Activated naive CD8-positive, alpha-beta T cell treated with anti-CD3 and anti-CD28 coated beads, Interleukin-2, amount 50 U/mL, for 24 hours (primary cell): Measurements from ENCODE around the gene SLC9A3.

Experiments
- ATAC-seq: fragments of 150-1000 bp; cut with Tn5 transposase; one replicate; pipeline ENCODE4 v1.10.0; 2021
- DNase-seq: peaks from one replicate; pipeline ENCODE4 v3.0.0; 2021
- H3K27ac Mint-ChIP-seq: one replicate; pipeline ENCODE4 v1.8.0; 2021; ENCODE audit warnings: mild to moderate bottlenecking, mixed read lengths
- H3K27me3 Mint-ChIP-seq: one replicate; pipeline ENCODE4 v1.8.0; 2021; ENCODE audit warnings: mixed read lengths
- H3K36me3 Mint-ChIP-seq: one replicate; pipeline ENCODE4 v1.8.0; 2021; ENCODE audit warnings: low read depth, mixed read lengths
- H3K4me1 Mint-ChIP-seq: one replicate; pipeline ENCODE4 v1.8.0; 2021; ENCODE audit warnings: mixed read lengths
- H3K4me3 Mint-ChIP-seq: one replicate; pipeline ENCODE4 v1.8.0; 2021; ENCODE audit warnings: mild to moderate bottlenecking, moderate library complexity, mixed read lengths
- H3K9me3 Mint-ChIP-seq: one replicate; pipeline ENCODE4 v1.8.0; 2021; ENCODE audit warnings: mixed read lengths

Gene SLC9A3

DNA sequence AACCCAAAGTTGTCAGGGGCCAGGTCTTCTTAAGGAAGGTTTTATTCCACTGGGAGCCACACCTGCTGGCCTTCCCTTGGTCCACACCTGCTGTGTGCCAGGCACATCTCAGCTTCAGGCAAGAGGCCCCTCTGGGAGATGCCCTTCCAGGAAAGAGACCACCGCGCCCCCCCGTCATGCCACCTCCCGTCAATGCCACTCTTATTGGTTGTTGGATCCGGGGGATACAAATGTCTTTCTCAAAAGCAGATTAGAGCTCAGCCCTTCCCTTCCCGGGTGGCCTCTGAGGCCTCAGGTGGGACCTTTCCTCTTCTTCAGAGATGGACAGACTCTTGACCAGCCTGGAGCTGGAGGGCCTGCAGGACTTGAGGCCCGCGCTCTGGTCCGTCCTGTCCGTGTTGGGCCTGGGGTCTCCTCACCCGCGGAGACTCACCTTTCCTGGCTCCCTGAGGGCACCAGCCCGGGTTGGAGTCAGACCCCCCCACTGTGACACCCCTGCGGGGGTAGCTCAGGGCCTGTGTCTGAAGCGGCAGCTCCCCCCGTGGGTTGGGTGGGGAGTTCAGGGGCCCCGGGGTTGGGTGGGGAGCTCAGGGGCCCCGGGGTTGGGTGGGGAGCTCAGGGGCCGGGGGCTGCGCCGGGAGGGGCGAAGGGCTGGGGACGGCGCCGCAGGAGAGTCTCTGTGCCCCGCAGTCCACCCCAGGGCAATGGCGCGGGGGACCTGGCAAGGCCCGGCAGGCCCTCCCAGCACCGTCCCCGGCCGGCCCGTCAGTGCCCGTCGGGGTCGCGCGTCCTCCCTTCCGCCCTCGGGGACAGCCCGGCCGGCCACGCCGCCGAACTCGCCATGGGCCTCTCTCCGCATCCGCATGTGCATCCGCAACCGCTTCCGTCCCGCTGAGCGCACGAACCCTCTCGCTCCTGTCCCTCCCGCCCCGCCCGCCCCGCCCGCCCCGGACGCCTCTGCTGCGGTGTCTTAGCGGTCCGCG lies 3.7 kb upstream of the SLC9A3 start:
- ATAC-seq (no peak), DNase-seq (peak; percentile 36)
- Mint-ChIP-seq H3K27ac (no peak overlapping the region), H3K4me3 (peak overlapping the region; percentile 21), H3K9me3 (no peaks in the 10 kb centered on the region), H3K27me3 (peaks cover 62% of the 10 kb centered on the region), H3K4me1 (peaks cover 42% of the 10 kb centered on the region), H3K36me3 (peaks cover 3% of the 10 kb centered on the region)

DNA sequence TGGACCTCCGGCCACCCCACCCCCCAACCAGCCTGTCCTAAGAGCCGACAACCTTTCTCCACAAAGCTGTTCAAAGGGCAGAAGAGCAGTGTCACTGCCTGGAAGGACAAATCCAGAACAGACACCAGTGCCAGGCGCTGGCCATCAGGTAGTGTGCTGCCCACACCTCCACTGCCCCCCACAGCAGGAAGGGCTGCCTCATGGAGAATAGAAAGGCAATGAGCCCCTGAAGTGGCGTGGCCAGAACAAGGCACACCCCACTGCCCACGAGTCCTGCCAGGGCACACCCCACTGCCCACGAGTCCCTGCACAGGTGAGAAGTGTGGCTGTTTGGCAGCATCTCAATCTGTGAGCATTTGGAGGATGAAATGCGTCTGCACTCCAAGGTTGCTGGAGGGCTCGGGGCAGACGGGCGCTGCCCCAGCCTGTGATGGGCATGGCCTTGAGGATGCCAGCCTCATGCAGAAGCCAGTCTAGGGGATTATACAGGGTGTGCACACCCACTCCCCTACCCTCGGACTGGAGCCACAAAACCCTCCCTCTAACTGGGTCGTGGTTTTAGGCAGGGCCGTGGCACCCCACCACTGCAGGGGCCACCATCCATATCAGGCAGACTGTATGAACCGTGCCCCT lies 2.3 kb upstream of the SLC9A3 start:
- DNase-seq (no peak), ATAC-seq (no peak)
- H3K27ac Mint-ChIP-seq = no peak overlapping the region
- no peak overlapping the region for H3K4me3 Mint-ChIP-seq
- H3K4me1 Mint-ChIP-seq = peaks cover 42% of the 10 kb centered on the region
- H3K27me3 Mint-ChIP-seq = peaks cover 70% of the 10 kb centered on the region
- no peaks in the 10 kb centered on the region for H3K9me3 Mint-ChIP-seq
- peaks cover 3% of the 10 kb centered on the region for H3K36me3 Mint-ChIP-seq

DNA sequence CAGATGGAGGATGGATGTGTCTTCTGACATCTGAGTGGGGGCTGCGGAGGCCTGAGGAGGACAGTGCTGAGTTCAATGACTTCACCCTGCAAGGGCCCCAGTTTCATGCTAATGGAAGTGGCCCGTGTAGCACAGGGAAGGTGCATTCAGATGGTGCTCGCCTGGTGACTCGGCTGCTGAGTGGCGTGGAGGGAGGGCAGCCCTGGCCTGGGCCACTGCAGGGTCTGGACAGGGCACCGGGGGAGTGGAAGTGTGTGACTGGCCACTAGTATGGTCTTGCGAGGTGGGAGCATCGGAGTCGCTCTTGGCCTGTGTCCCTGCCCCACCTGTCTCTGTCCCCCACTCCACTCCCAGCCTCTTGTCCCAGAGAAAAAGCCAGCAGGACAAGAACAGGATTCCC lies 1.7 kb upstream of the SLC9A3 start:
- DNase-seq (no peak), ATAC-seq (no peak)
- Mint-ChIP-seq H3K27ac (no peak overlapping the region), H3K4me3 (no peak overlapping the region), H3K27me3 (peaks cover 68% of the 10 kb centered on the region), H3K4me1 (peaks cover 42% of the 10 kb centered on the region), H3K9me3 (no peaks in the 10 kb centered on the region), H3K36me3 (peaks cover 3% of the 10 kb centered on the region)

DNA sequence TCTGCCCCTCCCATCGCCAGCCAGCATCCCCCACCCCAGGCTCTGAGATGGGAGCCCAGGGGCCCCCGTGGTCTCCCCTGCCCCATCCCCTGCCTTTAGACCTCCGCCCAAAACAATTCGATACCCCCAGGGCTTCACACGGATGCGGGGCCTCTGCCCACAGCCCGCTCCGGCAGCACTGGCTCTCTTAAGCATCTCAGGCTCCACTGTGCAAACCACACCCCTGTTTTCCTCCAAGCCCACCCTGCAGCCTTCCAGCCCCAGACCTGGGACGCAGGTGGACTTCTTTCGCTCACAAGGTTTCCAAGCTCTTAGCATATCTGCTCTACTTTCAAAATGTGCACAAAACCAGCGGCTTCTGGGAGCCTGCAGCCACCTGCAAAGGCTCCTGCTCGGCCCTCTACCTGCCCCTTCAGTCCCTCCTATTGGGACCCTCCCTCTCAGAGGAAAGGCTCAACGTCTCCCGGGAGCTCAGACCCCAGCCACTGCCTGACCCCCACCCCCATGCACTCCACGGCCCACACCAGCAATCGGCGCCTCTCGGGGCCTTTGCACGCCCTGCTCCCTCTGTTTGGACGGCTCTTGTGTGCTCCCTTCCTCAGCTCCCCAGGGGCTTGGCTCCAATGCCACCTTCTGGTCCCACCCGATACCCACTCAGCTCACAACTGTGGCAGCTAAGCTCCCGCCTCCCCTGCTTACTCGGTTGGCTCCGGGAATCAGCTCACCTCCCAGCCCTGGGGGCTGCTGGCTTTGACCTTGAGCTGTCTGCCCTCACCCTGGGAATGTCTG lies 918 bp upstream of the SLC9A3 start:
- Mint-ChIP-seq H3K9me3 (no peaks in the 10 kb centered on the region), H3K36me3 (peaks cover 3% of the 10 kb centered on the region), H3K4me3 (peak overlapping the region; percentile 5), H3K4me1 (peaks cover 35% of the 10 kb centered on the region), H3K27me3 (peaks cover 65% of the 10 kb centered on the region), H3K27ac (no peak overlapping the region)
- DNase-seq (no peak), ATAC-seq (no peak)

DNA sequence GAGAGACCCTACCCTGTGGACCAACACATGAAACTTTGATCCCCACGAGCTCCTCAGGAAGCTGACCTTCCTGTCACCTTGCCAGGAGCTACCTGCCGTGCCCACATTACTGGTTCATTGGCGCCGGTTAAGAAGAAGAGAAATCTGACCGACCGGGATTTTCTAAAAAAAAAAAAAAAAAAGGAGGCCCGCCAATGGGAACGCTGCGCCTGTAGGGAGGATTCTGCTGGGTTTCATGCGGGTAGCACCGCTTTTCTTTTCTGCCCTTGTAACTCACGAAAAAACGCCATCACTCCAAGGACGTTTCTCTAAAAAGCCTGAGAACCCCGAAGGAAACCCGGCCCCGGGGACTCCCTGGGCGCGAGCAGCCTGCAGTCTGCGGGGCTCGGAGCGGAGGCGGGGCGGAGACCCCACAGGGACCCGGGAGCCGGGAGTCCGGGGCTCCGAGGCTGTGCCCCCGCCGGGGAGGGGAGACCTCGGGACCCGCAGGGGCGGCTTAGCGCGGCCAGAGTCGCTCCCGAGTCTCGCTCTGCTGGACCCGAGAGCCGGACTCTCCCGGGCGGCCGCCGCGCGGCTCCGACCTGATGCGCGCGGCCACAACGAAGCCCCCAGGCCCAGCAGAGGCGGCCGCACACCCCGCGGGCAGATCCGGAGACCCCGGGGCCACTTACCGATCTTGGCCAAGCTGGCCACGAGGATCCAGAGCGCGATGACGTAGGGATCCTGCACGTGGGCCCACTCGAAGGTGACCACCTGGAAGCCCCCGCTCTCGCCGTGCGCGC lies 617 bp downstream of the SLC9A3 start:
- ATAC-seq = no peak
- H3K27ac Mint-ChIP-seq = no peak overlapping the region
- no peak for DNase-seq
- no peaks in the 10 kb centered on the region for H3K9me3 Mint-ChIP-seq
- peaks cover 21% of the 10 kb centered on the region for H3K4me1 Mint-ChIP-seq
- H3K36me3 Mint-ChIP-seq = peaks cover 3% of the 10 kb centered on the region
- peaks cover 52% of the 10 kb centered on the region for H3K27me3 Mint-ChIP-seq
- no peak overlapping the region for H3K4me3 Mint-ChIP-seq

DNA sequence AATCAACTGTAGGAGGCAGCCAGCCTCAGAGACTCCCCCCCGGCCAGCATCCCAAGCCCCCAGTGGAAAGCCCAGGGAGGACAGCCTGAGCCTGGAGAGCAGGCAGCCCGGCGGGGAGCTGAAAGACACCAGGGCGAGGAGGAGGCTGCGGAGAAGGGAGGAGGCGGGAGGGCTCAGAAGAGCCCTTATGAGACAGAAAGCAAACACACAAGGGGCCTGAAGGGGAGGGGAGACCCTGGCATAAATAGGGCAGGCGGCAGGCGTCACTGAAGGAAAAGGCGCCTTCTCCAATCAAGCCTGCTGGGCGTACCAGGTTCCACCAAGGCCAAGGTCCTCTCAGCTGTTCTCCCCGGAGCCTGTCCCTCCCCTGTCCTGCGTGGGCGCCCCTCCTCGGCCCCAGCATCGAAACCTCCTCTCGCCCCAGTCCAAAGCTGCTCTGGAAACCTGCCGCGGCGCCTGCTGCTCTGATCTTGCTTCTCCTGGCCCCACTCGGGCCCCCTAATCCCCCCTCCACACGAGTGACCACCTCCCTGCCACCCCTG lies 1.3 kb downstream of the SLC9A3 start:
- H3K27me3 Mint-ChIP-seq = peaks cover 54% of the 10 kb centered on the region
- no peak overlapping the region for H3K27ac Mint-ChIP-seq
- peaks cover 21% of the 10 kb centered on the region for H3K4me1 Mint-ChIP-seq
- ATAC-seq (no peak), DNase-seq (no peak)
- H3K36me3 Mint-ChIP-seq = peaks cover 3% of the 10 kb centered on the region
- H3K4me3 Mint-ChIP-seq = no peak overlapping the region
- no peaks in the 10 kb centered on the region for H3K9me3 Mint-ChIP-seq

DNA sequence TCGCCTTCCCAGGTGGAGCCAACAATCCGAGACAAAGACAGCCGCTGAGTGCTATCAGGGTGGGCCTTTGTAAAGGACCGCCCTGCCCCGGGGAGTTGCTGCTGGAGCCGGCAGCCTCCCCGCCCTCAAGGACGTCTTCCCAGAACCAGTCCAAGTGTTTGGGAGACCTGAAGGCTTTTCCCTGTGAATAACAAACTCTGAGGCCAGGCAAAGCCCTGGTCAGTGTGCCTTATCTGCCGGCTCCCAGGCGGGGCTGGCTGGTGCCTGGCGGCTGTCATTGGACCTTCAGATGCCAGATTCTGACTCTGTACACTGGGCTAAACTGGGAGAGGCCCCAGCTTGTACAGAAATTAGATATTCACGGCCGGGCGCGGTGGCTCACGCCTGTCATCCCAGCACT lies 2.1 kb downstream of the SLC9A3 start:
- H3K27me3 Mint-ChIP-seq = peaks cover 56% of the 10 kb centered on the region
- DNase-seq (no peak), ATAC-seq (no peak)
- no peak overlapping the region for H3K4me3 Mint-ChIP-seq
- no peak overlapping the region for H3K27ac Mint-ChIP-seq
- peaks cover 3% of the 10 kb centered on the region for H3K36me3 Mint-ChIP-seq
- peaks cover 8% of the 10 kb centered on the region for H3K9me3 Mint-ChIP-seq
- H3K4me1 Mint-ChIP-seq = peaks cover 13% of the 10 kb centered on the region

DNA sequence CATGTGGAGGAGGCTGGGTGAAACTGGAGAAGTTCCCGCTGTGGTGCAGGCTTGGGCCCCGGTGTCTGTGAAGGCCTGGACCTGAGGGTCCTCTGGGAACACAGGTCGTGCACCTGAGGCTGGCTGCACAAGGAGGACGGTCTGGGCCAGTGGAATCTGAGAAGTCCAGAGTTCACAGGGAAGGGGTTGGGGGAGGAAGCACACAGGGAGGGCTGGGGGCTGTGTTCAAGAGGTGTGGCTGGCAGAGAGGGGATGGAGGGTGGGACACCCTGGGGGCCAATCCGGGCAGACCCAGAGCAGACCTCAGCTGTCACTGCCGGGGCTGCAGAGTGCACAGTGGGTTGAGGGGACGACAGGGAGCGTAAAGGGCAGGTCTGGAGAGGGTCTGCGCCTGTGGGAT lies 2.6 kb downstream of the SLC9A3 start:
- H3K27ac Mint-ChIP-seq = no peak overlapping the region
- peaks cover 3% of the 10 kb centered on the region for H3K36me3 Mint-ChIP-seq
- ATAC-seq (no peak), DNase-seq (no peak)
- peaks cover 56% of the 10 kb centered on the region for H3K27me3 Mint-ChIP-seq
- no peak overlapping the region for H3K4me3 Mint-ChIP-seq
- peaks cover 10% of the 10 kb centered on the region for H3K9me3 Mint-ChIP-seq
- H3K4me1 Mint-ChIP-seq = peaks cover 10% of the 10 kb centered on the region

DNA sequence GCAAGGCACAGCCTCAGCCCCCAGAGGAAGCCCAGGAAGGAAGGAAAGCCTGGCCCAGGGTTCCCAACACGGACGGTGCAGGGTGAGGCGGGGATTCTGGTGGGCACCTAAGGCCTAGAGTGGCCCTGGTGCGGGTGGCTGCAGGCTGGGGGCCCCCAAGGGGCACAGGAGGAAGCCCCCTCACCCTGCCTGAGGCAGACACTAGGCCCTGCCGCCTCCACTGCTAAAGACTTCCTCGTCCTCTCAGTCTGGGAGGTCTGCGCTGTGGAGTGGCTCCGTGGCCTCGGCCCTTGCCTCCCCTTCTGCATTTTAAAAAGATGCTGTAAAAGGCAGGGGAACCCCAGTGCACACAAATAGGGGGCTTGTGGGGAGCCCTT lies 3.4 kb downstream of the SLC9A3 start:
- H3K36me3 Mint-ChIP-seq = peaks cover 3% of the 10 kb centered on the region
- peaks cover 10% of the 10 kb centered on the region for H3K4me1 Mint-ChIP-seq
- peaks cover 50% of the 10 kb centered on the region for H3K27me3 Mint-ChIP-seq
- H3K9me3 Mint-ChIP-seq = peaks cover 10% of the 10 kb centered on the region
- no peak for ATAC-seq
- no peak overlapping the region for H3K4me3 Mint-ChIP-seq
- no peak overlapping the region for H3K27ac Mint-ChIP-seq
- no peak for DNase-seq

DNA sequence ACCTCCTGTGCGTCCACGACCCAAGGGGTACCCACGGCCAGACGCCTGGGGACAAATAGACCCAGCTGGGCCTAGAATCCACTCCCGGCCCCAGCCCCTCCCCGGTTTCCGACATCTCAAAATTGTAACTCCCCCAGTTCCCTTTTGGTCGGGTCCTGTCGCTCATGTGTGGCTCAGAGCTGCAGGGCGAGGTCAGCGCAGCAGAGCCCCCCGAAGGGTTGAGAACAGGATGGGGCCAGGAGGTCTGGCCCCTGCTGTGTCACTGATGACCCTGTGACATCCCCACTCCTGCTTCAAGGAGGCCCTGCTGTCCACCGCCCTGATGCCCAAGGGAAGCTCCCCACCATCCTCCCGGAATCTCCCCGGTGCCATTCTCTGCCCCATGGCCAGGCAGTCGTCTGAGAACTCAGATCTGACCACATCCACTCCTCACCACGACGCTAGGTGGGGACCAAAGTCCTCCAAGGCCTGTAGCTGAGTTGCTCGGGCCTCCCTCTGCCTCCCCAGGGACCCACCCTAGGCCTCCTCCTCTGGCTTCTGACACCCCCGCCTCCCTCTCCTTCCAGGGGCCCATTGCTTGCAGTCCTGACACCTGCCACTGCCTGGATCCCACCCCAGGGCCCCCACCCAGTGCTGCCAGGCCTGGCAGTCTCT lies 3.9 kb downstream of the SLC9A3 start:
- no peak for ATAC-seq
- DNase-seq = no peak
- peaks cover 46% of the 10 kb centered on the region for H3K27me3 Mint-ChIP-seq
- H3K4me3 Mint-ChIP-seq = no peak overlapping the region
- peaks cover 3% of the 10 kb centered on the region for H3K36me3 Mint-ChIP-seq
- no peak overlapping the region for H3K27ac Mint-ChIP-seq
- H3K4me1 Mint-ChIP-seq = peaks cover 10% of the 10 kb centered on the region
- H3K9me3 Mint-ChIP-seq = peaks cover 10% of the 10 kb centered on the region

DNA sequence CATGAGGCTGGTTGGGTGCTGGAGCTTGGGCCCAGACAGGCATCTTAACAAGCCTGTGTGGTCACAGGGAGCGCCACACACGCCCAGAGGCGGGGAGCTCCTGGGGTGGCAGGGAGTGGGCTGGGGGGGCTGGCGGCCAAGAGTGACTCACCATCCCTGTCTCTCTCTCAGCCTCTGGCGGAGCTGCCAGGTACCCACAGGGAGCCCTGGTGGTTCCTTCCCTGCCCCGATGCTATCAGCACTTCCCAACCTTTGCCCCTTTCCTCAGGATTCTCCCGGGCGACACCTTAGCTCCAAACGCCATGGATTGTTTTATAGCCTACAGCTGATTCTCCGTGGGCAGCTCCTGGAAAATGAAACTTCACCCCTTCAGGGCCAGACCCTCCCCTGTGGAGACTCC lies 5.5 kb downstream of the SLC9A3 start:
- Mint-ChIP-seq H3K4me1 (peaks cover 4% of the 10 kb centered on the region), H3K27me3 (peaks cover 41% of the 10 kb centered on the region), H3K36me3 (no peaks in the 10 kb centered on the region), H3K9me3 (peaks cover 10% of the 10 kb centered on the region), H3K4me3 (no peak overlapping the region), H3K27ac (no peak overlapping the region)
- no peak for ATAC-seq
- DNase-seq = no peak

DNA sequence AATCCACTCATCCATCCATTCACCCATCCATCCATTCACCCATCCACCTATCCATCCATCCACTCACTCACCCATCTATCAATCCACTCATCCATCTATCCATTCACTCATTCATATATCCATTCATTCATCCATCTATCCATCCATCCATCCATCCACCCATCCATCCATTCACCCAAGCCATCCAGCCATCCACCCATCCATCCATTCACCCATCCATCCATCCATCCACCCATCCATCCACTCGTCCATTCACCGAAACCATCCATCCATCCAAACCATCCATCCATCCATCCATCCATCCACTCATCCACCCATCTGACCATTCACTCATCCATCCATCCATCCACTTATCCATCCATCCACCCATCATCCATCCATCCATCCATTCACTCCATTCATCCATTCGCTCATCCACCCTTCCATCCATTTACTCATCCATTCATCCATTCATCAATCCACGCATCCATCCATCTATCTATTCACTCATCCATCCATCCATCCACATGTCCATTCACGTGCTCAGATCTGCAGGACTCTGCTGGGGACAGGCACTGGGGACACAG lies 6.6 kb downstream of the SLC9A3 start:
- no peak overlapping the region for H3K27ac Mint-ChIP-seq
- ATAC-seq (no peak), DNase-seq (no peak)
- H3K4me3 Mint-ChIP-seq = no peak overlapping the region
- no peaks in the 10 kb centered on the region for H3K36me3 Mint-ChIP-seq
- no peaks in the 10 kb centered on the region for H3K4me1 Mint-ChIP-seq
- peaks cover 10% of the 10 kb centered on the region for H3K9me3 Mint-ChIP-seq
- H3K27me3 Mint-ChIP-seq = peaks cover 32% of the 10 kb centered on the region

DNA sequence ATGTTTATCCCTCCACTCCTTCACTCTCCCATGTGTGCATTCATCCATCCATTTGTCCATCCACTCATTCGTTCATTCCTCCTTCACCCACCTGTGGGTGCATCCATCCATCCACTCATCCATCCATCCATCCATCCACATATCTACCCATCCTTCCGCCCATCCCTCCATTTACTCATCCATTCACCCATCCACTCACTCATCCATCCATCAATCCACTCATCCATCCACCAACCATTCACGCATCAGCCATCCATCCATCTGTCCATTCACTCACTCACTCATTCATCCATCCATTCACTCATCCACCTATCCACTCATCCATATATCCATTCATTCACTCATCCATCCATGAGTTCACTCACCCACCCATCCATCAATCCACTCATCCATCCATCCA lies 7.3 kb downstream of the SLC9A3 start:
- no peaks in the 10 kb centered on the region for H3K4me1 Mint-ChIP-seq
- H3K4me3 Mint-ChIP-seq = no peak overlapping the region
- H3K9me3 Mint-ChIP-seq = peaks cover 10% of the 10 kb centered on the region
- no peak overlapping the region for H3K27ac Mint-ChIP-seq
- H3K36me3 Mint-ChIP-seq = no peaks in the 10 kb centered on the region
- no peak for ATAC-seq
- no peak for DNase-seq
- H3K27me3 Mint-ChIP-seq = peaks cover 27% of the 10 kb centered on the region
